SU-DHL-6 (cell line): Measurements from ENCODE around the gene KRTAP5-4.

Experiments
- H2AFZ ChIP-seq: fragments of 200-600 bp; sonication (generic); 2 replicates; pipeline ENCODE4 v1.6.1; 2014; ENCODE audit warnings: low read depth, mild to moderate bottlenecking, moderate library complexity, mixed read lengths, antibody characterized with exemption, low read length; ENCODE audit not compliant: severe bottlenecking
- H3F3A ChIP-seq: fragments of 200-600 bp; shearing (Covaris generic); 2 replicates; pipeline ENCODE4 v1.6.0; 2016; ENCODE audit warnings: antibody characterized with exemption, mild to moderate bottlenecking; ENCODE audit not compliant: insufficient read depth
- H3K27ac ChIP-seq: fragments of 200-600 bp; sonication (generic); 2 replicates; pipeline ENCODE4 v1.5.1; 2016; ENCODE audit warnings: low read depth, mild to moderate bottlenecking, low read length, moderate library complexity, mixed read lengths
- H3K27me3 ChIP-seq: fragments of 200-600 bp; sonication (generic), shearing (Covaris generic); 2 replicates; pipeline ENCODE4 v1.6.0; 2014; ENCODE audit warnings: mild to moderate bottlenecking, low read length
- H3K36me3 ChIP-seq: fragments of 200-600 bp; sonication (generic); 2 replicates; pipeline ENCODE4 v1.6.1; 2014; ENCODE audit warnings: mild to moderate bottlenecking, low read length, mixed read lengths
- H3K4me2 ChIP-seq: fragments of 300-600, 200-600 bp; shearing (Covaris generic), sonication (generic); 2 replicates; pipeline ENCODE4 v1.6.0; 2014; ENCODE audit warnings: low read length, low read depth, mild to moderate bottlenecking; ENCODE audit not compliant: poor library complexity, severe bottlenecking
- H3K4me3 ChIP-seq: fragments of 200-600 bp; sonication (generic); 2 replicates; pipeline ENCODE4 v1.5.1; 2014; ENCODE audit warnings: antibody characterized with exemption, low read length, mild to moderate bottlenecking, mixed read lengths; ENCODE audit not compliant: insufficient read depth, poor library complexity, severe bottlenecking
- H3K79me2 ChIP-seq: fragments of 200-600 bp; sonication (generic); 2 replicates; pipeline ENCODE4 v1.6.1; 2014; ENCODE audit warnings: mild to moderate bottlenecking, low read length, moderate library complexity; ENCODE audit not compliant: insufficient read depth
- H3K9ac ChIP-seq: fragments of 200-600 bp; sonication (generic); 2 replicates; pipeline ENCODE4 v1.7.0; 2014; ENCODE audit warnings: mild to moderate bottlenecking, low read length
- H3K9me2 ChIP-seq: fragments of 200-600 bp; sonication (generic); replicated peaks from 2 replicates; pipeline ENCODE4 v1.6.1; 2014; ENCODE audit warnings: low read length; ENCODE audit not compliant: insufficient read depth
- H3K9me3 ChIP-seq: fragments of 200-600 bp; sonication (generic); 2 replicates; pipeline ENCODE4 v1.6.1; 2014; ENCODE audit warnings: low read length, mixed read lengths; ENCODE audit not compliant: insufficient read depth
- H4K20me1 ChIP-seq: fragments of 200-600 bp; sonication (generic); 2 replicates; pipeline ENCODE4 v1.6.1; 2014; ENCODE audit warnings: low read depth, mild to moderate bottlenecking, antibody characterized with exemption, low read length, moderate library complexity, mixed read lengths
- CTCF ChIP-seq: fragments of 200-600 bp; sonication (generic); IDR thresholded peaks from one replicate; pipeline ENCODE4 v1.5.1; 2017; ENCODE audit warnings: antibody characterized with exemption, mild to moderate bottlenecking, low read length, moderate library complexity; ENCODE audit not compliant: insufficient read depth, poor library complexity, severe bottlenecking
- EZH2phosphoT487 ChIP-seq: fragments of 200-600 bp; sonication (generic), shearing (Covaris generic); conservative IDR thresholded peaks from 2 replicates; pipeline ENCODE4 v1.6.1; 2018; ENCODE audit warnings: mild to moderate bottlenecking, antibody characterized with exemption, low read length, moderate library complexity, mixed read lengths

KRTAP5-4 gene

GRCh38 chr11:1641096-1641495, 19.2 kb upstream of the KRTAP5-4 start:
- Histone ChIP-seq H3F3A (no peaks in the 10 kb centered on the region), H3K9me2 (no peaks in the 10 kb centered on the region), H2AFZ (no peak overlapping the region), H3K4me3 (no peak overlapping the region), H3K9me3 (no peaks in the 10 kb centered on the region), H3K27me3 (no peaks in the 10 kb centered on the region), H3K9ac (no peak overlapping the region), H3K4me2 (no peak overlapping the region), H3K36me3 (no peaks in the 10 kb centered on the region), H3K27ac (no peak overlapping the region), H3K79me2 (no peaks in the 10 kb centered on the region), H4K20me1 (no peaks in the 10 kb centered on the region)
- TF ChIP-seq EZH2phosphoT487 (no peak), CTCF (no peak)

DNA sequence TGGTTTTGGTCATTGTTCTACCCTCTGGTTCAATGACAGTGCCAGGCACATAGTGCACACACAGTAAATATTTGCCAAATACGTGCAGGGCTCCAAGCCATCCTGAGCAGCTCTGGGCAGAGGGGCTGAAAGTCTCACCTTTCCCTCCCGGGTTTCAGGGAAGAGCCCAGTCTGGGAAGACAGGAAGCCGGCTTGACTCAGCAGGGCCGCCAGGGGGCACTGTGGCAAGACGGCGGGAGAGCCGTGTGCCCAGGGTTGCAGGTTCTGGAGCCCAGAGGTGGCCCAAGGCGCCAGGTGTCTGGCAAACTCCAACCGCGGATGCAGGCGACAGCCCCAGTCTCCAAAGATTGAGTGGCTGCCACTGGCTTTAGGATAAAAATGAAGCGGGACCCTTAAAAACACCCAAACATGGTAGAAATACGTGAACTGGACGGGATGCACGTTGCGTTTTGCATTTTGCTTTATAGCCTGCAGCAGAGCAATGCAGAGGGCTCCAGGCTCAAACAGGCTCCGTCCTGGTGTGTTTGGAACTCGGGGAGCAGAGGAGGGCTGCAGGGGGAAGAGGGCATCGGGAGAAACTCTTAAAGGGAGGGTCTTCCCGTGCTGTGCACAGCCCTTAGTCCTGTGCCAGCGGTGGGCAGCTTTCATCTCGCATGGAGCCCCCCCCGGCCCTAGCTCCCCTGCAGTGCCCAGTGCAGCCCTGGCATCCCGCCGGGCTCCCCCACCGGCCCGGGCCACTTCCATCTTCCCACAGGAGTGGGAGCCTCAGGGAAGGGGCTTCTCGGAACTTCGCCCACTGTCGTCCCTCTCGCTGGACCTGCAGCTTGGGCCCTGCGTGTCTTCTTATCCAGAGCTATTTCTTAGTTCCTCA, 18.4 kb upstream of the KRTAP5-4 start:
- no peaks in the 10 kb centered on the region for H3K79me2 ChIP-seq
- no peaks in the 10 kb centered on the region for H3K9me2 ChIP-seq
- H3K9me3 ChIP-seq: no peaks in the 10 kb centered on the region
- no peaks in the 10 kb centered on the region for H4K20me1 ChIP-seq
- no peaks in the 10 kb centered on the region for H3K27me3 ChIP-seq
- H3K27ac ChIP-seq: no peak overlapping the region
- no peak overlapping the region for H3K4me3 ChIP-seq
- TF ChIP-seq EZH2phosphoT487 (0 out of 2 replicates have a peak, but pooled peaks have one; percentile 12), CTCF (peak; percentile 100)
- H3K36me3 ChIP-seq: no peaks in the 10 kb centered on the region
- H3K9ac ChIP-seq: no peak overlapping the region
- H3K4me2 ChIP-seq: no peak overlapping the region
- no peak overlapping the region for H2AFZ ChIP-seq
- no peaks in the 10 kb centered on the region for H3F3A ChIP-seq

DNA sequence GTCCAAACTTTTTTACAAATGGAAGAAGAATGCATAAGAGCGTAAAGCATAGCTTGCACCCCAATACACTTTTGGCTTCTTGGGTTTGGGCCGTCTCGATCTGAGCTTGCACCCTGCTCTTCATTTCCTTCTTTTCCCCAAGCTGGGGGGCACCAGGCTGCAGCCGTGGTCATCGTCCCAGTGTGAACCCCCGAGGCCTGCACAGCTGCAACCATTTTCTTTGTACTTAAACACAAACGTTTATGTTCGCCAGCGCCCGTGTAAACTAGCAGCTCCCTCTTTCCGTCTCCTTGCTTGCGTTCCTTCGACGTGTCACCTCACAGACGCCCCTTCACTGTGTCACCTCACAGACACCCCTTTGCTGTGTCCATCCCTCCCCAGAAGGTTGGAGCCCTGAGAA, 17.7 kb upstream of the KRTAP5-4 start:
- Histone ChIP-seq H3K27ac (no peak overlapping the region), H3K4me2 (no peak overlapping the region), H4K20me1 (no peaks in the 10 kb centered on the region), H3F3A (no peaks in the 10 kb centered on the region), H2AFZ (no peak overlapping the region), H3K4me3 (no peak overlapping the region), H3K9ac (no peak overlapping the region), H3K36me3 (no peaks in the 10 kb centered on the region), H3K9me2 (no peaks in the 10 kb centered on the region), H3K9me3 (no peaks in the 10 kb centered on the region), H3K27me3 (no peaks in the 10 kb centered on the region), H3K79me2 (no peaks in the 10 kb centered on the region)
- no peak for TF ChIP-seq EZH2phosphoT487
- TF ChIP-seq CTCF: no peak
